Kidney (tissue), 14 donors: ENCODE results near the gene DAZL. TPM values are rescaled to one million over a fixed set of nuclear protein-coding genes. Genes with fewer than 3 reads are reported as not detected.

Experiments
- DNase-seq, 5 donors: peaks; one replicate each; pipeline ENCODE4 v3.0.0-alpha.2; 2013 to 2020
- FAIRE-seq: peaks from 2 replicates; lab custom pipeline; 2012; peaks lifted over from hg19 to GRCh38; lab: Jason Lieb, UNC
- H3K27ac ChIP-seq, 2 donors: one replicate each; pipeline ENCODE4 v1.7.0; 2013; ENCODE audit warnings: low read depth in 2 of 2, low read length in 2 of 2, inconsistent platforms in 1 of 2
- H3K27me3 ChIP-seq: one replicate; pipeline ENCODE4 v1.7.1; 2013; ENCODE audit warnings: low read length, inconsistent platforms; ENCODE audit not compliant: control insufficient read depth, insufficient read depth
- H3K36me3 ChIP-seq, 3 donors: one replicate each; pipeline versions ENCODE4 v1.7.0 to v1.7.1; 2013; ENCODE audit warnings: low read length in 3 of 3, control low read depth in 1 of 3, inconsistent platforms in 1 of 3; ENCODE audit not compliant: insufficient read depth in 3 of 3, control insufficient read depth in 2 of 3
- H3K4me1 ChIP-seq, 3 donors: one replicate each; pipeline versions ENCODE4 v1.7.0 to v1.7.1; 2013; ENCODE audit warnings: low read length in 3 of 3, inconsistent platforms in 1 of 3, low read depth in 1 of 3; ENCODE audit not compliant: control insufficient read depth in 2 of 3, insufficient read depth in 2 of 3
- H3K4me3 ChIP-seq, 3 donors: one replicate each; pipeline versions ENCODE4 v1.7.0 to v1.8.1; 2013; ENCODE audit warnings: low read length in 3 of 3, control low read depth in 1 of 3, inconsistent platforms in 1 of 3
- H3K9ac ChIP-seq, 3 donors: one replicate each; pipeline versions ENCODE4 v1.7.0 to v1.7.1; 2013; ENCODE audit warnings: low read length in 3 of 3, control low read depth in 1 of 3, inconsistent platforms in 1 of 3
- H3K9me3 ChIP-seq, 3 donors: one replicate each; pipeline versions ENCODE4 v1.7.0 to v1.7.1; 2013; ENCODE audit warnings: low read length in 3 of 3, control low read depth in 1 of 3, inconsistent platforms in 1 of 3; ENCODE audit not compliant: control insufficient read depth in 2 of 3, insufficient read depth in 1 of 3
- CTCF ChIP-seq: IDR thresholded peaks from 3 replicates; pipeline ENCODE4 v1.5.1; 2012; ENCODE audit warnings: mild to moderate bottlenecking, moderate library complexity, borderline replicate concordance; ENCODE audit not compliant: insufficient read depth; ENCODE audit errors: extremely low read depth
- intact Hi-C: fragments of 100-400 bp; cut with DNase I; formaldehyde crosslinking; loops from one replicate; pipeline ENCODE4 v1.11.1; 2022
- polyA plus RNA-seq: library from polyadenylated mRNA; stranded (reverse); fragments of 350-450 nt; fragmentation: Illumina TruSeq; extraction: RNeasy Lipid Tissue Mini Kit (QIAGEN cat#74804); gene quantifications from one replicate; pipeline ENCODE4 v1.2.3, GENCODE V29; 2014; ENCODE audit warnings: low read depth, low replicate concordance; ENCODE audit not compliant: insufficient read depth
- total RNA-seq: library from RNA; stranded (reverse); fragmentation: NEBNext Ultra II Directional; extraction: Animal tissue kit (Norgen Biotek cat#: 25700); gene quantifications from one replicate; pipeline ENCODE4 v1.2.1, GENCODE V29; 2021
- donor health status: control.
- donor health status: control.
- donor health status: control.
- donor health status: control.
- donor health status: control.
- donor health status: DM: yes; HTN: yes; CAD: no.
- donor health status: Normal renal cell carcinoma (clear cell type).

The DAZL gene
- total and polyA plus RNA-seq, 2 donors from 2014 or later, result not detected

GRCh38 chr3:16606398-16606797 is 1.2 kb upstream of the DAZL start:
- Histone ChIP-seq H3K9ac (no peak overlapping the region), H3K27me3 (no peaks in the 10 kb centered on the region), H3K4me3 (no peak overlapping the region), H3K36me3 (no peaks in the 10 kb centered on the region), H3K27ac (no peak overlapping the region), H3K9me3 (no peaks in the 10 kb centered on the region), H3K4me1 (no peaks in the 10 kb centered on the region)
- intact Hi-C loops, result loop anchor here (10.0 kb wide), 1 partner anchor 638 kb away; no protein-coding TSS in a partner anchor
- FAIRE-seq, result no peak
- TF ChIP-seq CTCF, result no peak
- no peak for DNase-seq

GRCh38 chr3:16605966-16606365 is 743 bp upstream of the DAZL start:
- FAIRE-seq, result no peak
- Histone ChIP-seq H3K4me1 (no peaks in the 10 kb centered on the region), H3K27me3 (no peaks in the 10 kb centered on the region), H3K4me3 (no peak overlapping the region), H3K9me3 (no peaks in the 10 kb centered on the region), H3K27ac (no peak overlapping the region), H3K9ac (no peak overlapping the region), H3K36me3 (no peaks in the 10 kb centered on the region)
- DNase-seq, result no peak
- intact Hi-C loops, result loop anchor here (10.0 kb wide), 1 partner anchor 639 kb away; no protein-coding TSS in a partner anchor
- no peak for TF ChIP-seq CTCF

GRCh38 chr3:16604433-16604832 is 790 bp downstream of the DAZL start:
- TF ChIP-seq CTCF, result no peak
- no peak overlapping the region for H3K9ac ChIP-seq
- no peak overlapping the region for H3K27ac ChIP-seq
- DNase-seq, result peak in 1 of 5 donors; percentile 58
- no peaks in the 10 kb centered on the region for H3K36me3 ChIP-seq
- no peaks in the 10 kb centered on the region for H3K4me1 ChIP-seq
- no peak overlapping the region for H3K4me3 ChIP-seq
- no peaks in the 10 kb centered on the region for H3K27me3 ChIP-seq
- no peaks in the 10 kb centered on the region for H3K9me3 ChIP-seq
- intact Hi-C loops, result loop anchor here (10.0 kb wide), 1 partner anchor 640 kb away; no protein-coding TSS in a partner anchor
- FAIRE-seq, result no peak

- FAIRE-seq, result no peak
- no peak for TF ChIP-seq CTCF
- Histone ChIP-seq H3K27me3 (no peaks in the 10 kb centered on the region), H3K9ac (no peak overlapping the region), H3K27ac (no peak overlapping the region), H3K9me3 (no peaks in the 10 kb centered on the region), H3K36me3 (no peaks in the 10 kb centered on the region), H3K4me3 (no peak overlapping the region), H3K4me1 (no peaks in the 10 kb centered on the region)
- intact Hi-C loops, result loop anchor here (10.0 kb wide), 1 partner anchor 643 kb away; no protein-coding TSS in a partner anchor
- DNase-seq, result no peak
Observed at GRCh38 chr3:16601537-16602005, 3.7 kb downstream of the DAZL start.
